Activated T-cell treated with anti-CD3 and anti-CD28 coated beads, Interleukin-2, amount 50 U/mL, for 48 hours (primary cell): Measurements from ENCODE around the gene CSTB.
A peak's percentile ranks its signal among the peaks of the same experiment; 100 is the strongest.

Experiments used
- DNase-seq, 2 experiments: peaks; one replicate each; pipeline ENCODE4 v3.0.0-alpha.2; 2020

CSTB gene

GRCh38 chr21:43789276-43790009, 13.3 kb upstream of the CSTB start, which contains the start of gene RRP1:
TSS of gene RRP1 (plus strand) at chr21:43789577. CDS start at chr21:43789630, 53 bp downstream.
- peak; percentile 97 to 98 for DNase-seq

GRCh38 chr21:43786807-43787440, 10.8 kb upstream of the CSTB start:
- DNase-seq, result no peak

GRCh38 chr21:43786300-43786806, 10.2 kb upstream of the CSTB start:
- DNase-seq, result no peak

- DNase-seq, result no peak
These were observed 9.0 kb upstream of the CSTB start for GRCh38 chr21:43785134-43785533.

GRCh38 chr21:43783098-43783700, 7.1 kb upstream of the CSTB start:
- peak in 1 of 2 experiments; percentile 29 for DNase-seq

GRCh38 chr21:43782431-43783097, 6.5 kb upstream of the CSTB start:
- DNase-seq, result no peak

GRCh38 chr21:43781846-43782245, 5.7 kb upstream of the CSTB start:
- DNase-seq, result no peak

- DNase-seq, result no peak
These were observed 3.6 kb upstream of the CSTB start for GRCh38 chr21:43779660-43780059.

- peak in 1 of 2 experiments; percentile 31 for DNase-seq
These were observed 2.6 kb upstream of the CSTB start for GRCh38 chr21:43778469-43779335.

- no peak for DNase-seq
These were observed 1.8 kb upstream of the CSTB start for GRCh38 chr21:43777953-43778352.

- no peak for DNase-seq
These were observed 918 bp downstream of the CSTB start for GRCh38 chr21:43775190-43775589.

GRCh38 chr21:43774163-43774562, 1.9 kb downstream of the CSTB start:
- no peak for DNase-seq

GRCh38 chr21:43772425-43772821, 3.7 kb downstream of the CSTB start:
- no peak for DNase-seq

- DNase-seq, result no peak
These were observed 4.2 kb downstream of the CSTB start for GRCh38 chr21:43771698-43772424.

- no peak for DNase-seq
These were observed 4.9 kb downstream of the CSTB start for GRCh38 chr21:43771199-43771675.

GRCh38 chr21:43770066-43770655, 5.9 kb downstream of the CSTB start:
- no peak for DNase-seq

GRCh38 chr21:43769325-43769958, 6.7 kb downstream of the CSTB start:
- DNase-seq, result no peak

GRCh38 chr21:43768868-43769167, 7.3 kb downstream of the CSTB start:
- no peak for DNase-seq

GRCh38 chr21:43767984-43768867, 7.9 kb downstream of the CSTB start:
- DNase-seq, result no peak
